ENCODE results near the gene F2RL3. TPM values are rescaled to one million over a fixed set of nuclear protein-coding genes. Genes with fewer than 3 reads are reported as not detected.

F2RL3 gene
- total and polyA plus RNA-seq, 2 of the 8 experiments (the other 6 are each of a cell fraction or from before 2014, with no cell fraction given), result not detected

DNA sequence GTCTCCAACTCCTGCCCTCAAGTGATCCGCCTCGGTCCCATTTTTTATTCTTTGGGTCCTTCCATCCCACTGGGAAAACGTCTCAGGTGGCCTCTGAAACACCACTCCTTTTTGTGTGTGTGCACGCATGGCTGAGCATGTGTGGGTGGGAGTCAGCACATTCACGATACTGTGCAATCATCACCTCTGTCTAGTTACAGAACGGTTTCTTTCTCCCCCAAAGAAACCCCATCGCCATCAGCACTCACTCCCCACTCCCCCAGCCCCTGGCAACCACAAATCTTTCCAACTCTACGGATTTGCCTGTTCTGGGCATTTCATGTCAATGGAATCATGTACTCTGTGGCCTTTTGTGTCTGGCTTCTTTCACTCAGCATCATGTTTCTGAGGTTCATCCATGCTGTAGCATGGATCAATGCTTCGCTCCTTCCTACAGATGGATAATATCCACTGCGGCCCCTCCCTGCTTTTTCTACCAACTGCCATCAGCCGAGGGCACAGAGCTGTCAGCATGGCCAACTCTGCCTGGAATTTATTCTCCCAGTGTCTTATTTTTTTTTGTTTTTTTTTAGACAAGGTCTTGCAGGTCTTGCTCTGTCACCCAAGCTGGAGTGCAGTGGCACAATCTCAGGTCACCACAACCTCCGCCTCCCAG lies 9.7 kb downstream of the F2RL3 start:
- Histone ChIP-seq H3K9ac (replicated peaks in 1 of 4; ENCODE audit: extremely low read depth in 1 of 4, low read depth in 3 of 4, low read length in 3 of 4) (0 out of 7 replicates have a peak overlapping the region, but pooled peaks of 1 of the 4 experiments have one; percentile 8), H4K20me1 (replicated peaks in 1 of 2; ENCODE audit: control insufficient read depth in 1 of 2, insufficient read depth in 2 of 2, low read length in 2 of 2) (no peaks in the 10 kb centered on the region), H3K36me3 (ENCODE audit: control insufficient read depth in 2 of 4, insufficient read depth in 4 of 4, low read length in 3 of 4) (no peaks in the 10 kb centered on the region), H3K23ac (ENCODE audit: insufficient read length) (no peak overlapping the region), H2AFZ (ENCODE audit: low read length) (no peak overlapping the region), H3K27me3 (replicated peaks in 1 of 4; ENCODE audit: control insufficient read depth in 3 of 4, extremely low read depth in 1 of 4, insufficient read depth in 3 of 4, low read length in 3 of 4) (peaks cover 0 to 16% (median 8%) of the 10 kb centered on the region in 4 experiments; a peak in 5 of 7 replicates), H3K4me1 (replicated peaks in 1 of 4; ENCODE audit: control insufficient read depth in 3 of 4, insufficient read depth in 4 of 4, low read length in 3 of 4) (peaks cover 0 to 3% (median 1%) of the 10 kb centered on the region in 4 experiments; a peak in 3 of 7 replicates), H2BK12ac (ENCODE audit: low read depth, low read length) (no peak overlapping the region; the same call in 1 of the 2 replicates), H2BK5ac (ENCODE audit: low read depth, low read length) (no peak overlapping the region), H3K27ac (ENCODE audit: low read depth, low read length) (no peak overlapping the region), H3K9me3 (ENCODE audit: insufficient read depth in 2 of 2, low read depth in 1 of 2, low read length in 1 of 2) (no peaks in the 10 kb centered on the region), H2BK120ac (replicated peaks; ENCODE audit: low read depth, low read length) (no peak overlapping the region), H3K23me2 (ENCODE audit: low read depth, low read length) (peaks cover 12% of the 10 kb centered on the region; the same call in 1 of the 2 replicates), H4K91ac (replicated peaks; ENCODE audit: insufficient read length, low read length) (no peak overlapping the region), H3K4me3 (ENCODE audit: extremely low read depth in 1 of 4, insufficient read depth in 2 of 4, low read depth in 3 of 4, low read length in 4 of 4) (no peak overlapping the region), H3K14ac (ENCODE audit: insufficient read length) (no peak overlapping the region), H3K4ac (replicated peaks; ENCODE audit: insufficient read length, low read depth, low read length) (no peak overlapping the region), H3K4me2 (ENCODE audit: insufficient read depth in 1 of 2, low read depth in 2 of 2, low read length in 2 of 2) (peak overlapping the region in 1 of 2 experiments; percentile 75; a peak in 1 of 4 replicates), H2BK20ac (ENCODE audit: low read length) (no peak overlapping the region), H4K8ac (ENCODE audit: extremely low read depth, insufficient read depth, low read length) (no peak overlapping the region), H2AK5ac (ENCODE audit: low read depth, low read length) (0 out of 2 replicates have a peak overlapping the region, but pooled peaks have one; percentile 5), H2BK15ac (ENCODE audit: low read length) (no peak overlapping the region), H3K79me1 (ENCODE audit: low read depth, low read length) (no peaks in the 10 kb centered on the region), H3K79me2 (ENCODE audit: control insufficient read depth in 1 of 2, insufficient read depth in 2 of 2, low read length in 2 of 2) (no peaks in the 10 kb centered on the region), H3K18ac (ENCODE audit: extremely low read depth, low read length) (no peak overlapping the region), H3K56ac (replicated peaks; ENCODE audit: insufficient read length, low read depth, low read length) (no peak overlapping the region), H4K5ac (ENCODE audit: insufficient read length, low read depth, low read length) (no peak overlapping the region)
- CTCF ChIA-PET (ENCODE audit: partially characterized antibody), result interaction anchor here (0.6 to 2.2 kb wide), 5 partner anchors 13 to 154 kb away, joined by 3 to 11 read pairs (median 4); no protein-coding TSS in a partner anchor
- FAIRE-seq (no peak), DNase-seq (ENCODE audit: low read depth in 1 of 2, low spot score in 2 of 2) (no peak)
- POLR2A ChIA-PET (ENCODE audit: partially characterized antibody), result interaction anchor here (1.0 kb wide), 1 partner anchor 286 kb away, joined by 3 read pairs; no protein-coding TSS in a partner anchor
- 89% methylated on average over 12 of the region's 12 CpGs; no CpG with 5 or more reads in 1 of the 2 experiments for WGBS, 2 experiments (ENCODE audit: extremely low coverage in 1 of 2, insufficient coverage in 1 of 2, insufficient read length in 1 of 2, insufficient replicate concordance in 2 of 2, low coverage in 1 of 2, low lambda C conversion rate in 2 of 2, missing lambda C conversion rate in 1 of 2)
- TF ChIP-seq, protein P1, sequence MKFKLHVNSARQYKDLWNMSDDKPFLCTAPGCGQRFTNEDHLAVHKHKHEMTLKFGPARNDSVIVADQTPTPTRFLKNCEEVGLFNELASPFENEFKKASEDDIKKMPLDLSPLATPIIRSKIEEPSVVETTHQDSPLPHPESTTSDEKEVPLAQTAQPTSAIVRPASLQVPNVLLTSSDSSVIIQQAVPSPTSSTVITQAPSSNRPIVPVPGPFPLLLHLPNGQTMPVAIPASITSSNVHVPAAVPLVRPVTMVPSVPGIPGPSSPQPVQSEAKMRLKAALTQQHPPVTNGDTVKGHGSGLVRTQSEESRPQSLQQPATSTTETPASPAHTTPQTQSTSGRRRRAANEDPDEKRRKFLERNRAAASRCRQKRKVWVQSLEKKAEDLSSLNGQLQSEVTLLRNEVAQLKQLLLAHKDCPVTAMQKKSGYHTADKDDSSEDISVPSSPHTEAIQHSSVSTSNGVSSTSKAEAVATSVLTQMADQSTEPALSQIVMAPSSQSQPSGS (IDR thresholded peaks at IDR 0.05; ENCODE audit: low read length), result no peak
- TF ChIP-seq KDM4A (IDR thresholded peaks at IDR 0.05; ENCODE audit: low read depth, low read length, severe bottlenecking) (no peak), EZH2 (IDR thresholded peaks at IDR 0.05; ENCODE audit: low read depth, low read length, severe bottlenecking) (no peak), CTBP2 (IDR thresholded peaks at IDR 0.05; ENCODE audit: borderline replicate concordance, insufficient read depth, insufficient read length, low read length) (no peak), GABPA (IDR thresholded peaks at IDR 0.05; ENCODE audit: borderline replicate concordance, insufficient read depth, low read length) (no peak), CBX8 (IDR thresholded peaks at IDR 0.05; ENCODE audit: borderline replicate concordance, low read depth, low read length) (no peak), EGR1 (IDR thresholded peaks at IDR 0.05; ENCODE audit: borderline replicate concordance, low read depth, low read length) (no peak), JUND (IDR thresholded peaks at IDR 0.05; ENCODE audit: low read length) (no peak), TCF12 (IDR thresholded peaks at IDR 0.05; ENCODE audit: low read depth, low read length) (no peak)

All from H1 (cell line).